ENCODE data around the gene CPPED1.

The CPPED1 gene

DNA sequence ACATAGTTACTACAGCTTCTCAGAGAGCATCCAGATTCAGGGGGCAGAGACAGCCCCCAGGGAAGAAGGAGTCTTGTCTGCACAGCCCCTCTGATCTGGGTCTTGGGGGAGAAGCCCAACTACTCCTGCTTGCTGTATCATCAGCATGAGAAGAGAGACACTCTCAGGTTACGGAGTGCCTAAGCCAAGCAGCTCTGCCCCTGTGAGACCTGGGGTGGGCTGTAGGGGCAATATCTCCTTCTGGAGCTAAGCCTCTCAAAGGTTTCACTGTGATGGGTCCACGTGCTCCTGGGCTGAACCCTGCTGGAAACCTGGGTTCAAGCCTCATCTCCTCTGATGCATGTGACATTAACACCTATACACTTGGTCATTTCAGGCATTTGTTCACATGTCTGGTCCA lies 123.2 kb downstream of the CPPED1 start:
- no peak for DNase-seq (ENCODE audit: low read depth)

DNA sequence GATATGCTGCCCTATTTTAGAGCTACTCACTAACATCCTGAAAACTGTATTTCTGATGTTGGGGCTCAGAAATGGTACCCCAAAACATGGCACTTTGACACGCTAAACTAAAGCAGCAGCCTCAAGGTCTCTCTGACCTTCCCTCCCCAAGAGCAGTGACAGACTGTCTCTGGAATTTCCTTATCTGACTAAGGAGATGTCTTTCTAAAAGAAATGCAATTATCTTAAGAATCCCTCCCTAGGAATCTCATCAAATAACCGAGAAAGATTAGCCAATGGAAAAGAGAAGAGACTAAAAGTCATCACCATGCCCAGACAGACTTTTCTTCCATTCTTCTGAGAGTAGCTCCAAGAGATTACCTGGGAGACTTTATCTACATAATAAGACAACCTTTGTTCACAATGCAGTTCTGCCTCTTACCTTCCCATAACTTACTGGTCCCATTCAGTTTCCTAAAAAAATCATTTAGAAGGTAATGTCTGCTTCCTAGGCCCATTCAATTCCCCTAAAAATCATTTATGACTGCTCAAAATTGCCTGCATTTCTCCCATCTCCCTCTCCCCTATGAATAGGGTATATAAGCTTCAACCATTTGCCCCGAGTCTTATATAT lies 123.9 kb downstream of the CPPED1 start:
- no peak for DNase-seq (ENCODE audit: low read depth)

DNA sequence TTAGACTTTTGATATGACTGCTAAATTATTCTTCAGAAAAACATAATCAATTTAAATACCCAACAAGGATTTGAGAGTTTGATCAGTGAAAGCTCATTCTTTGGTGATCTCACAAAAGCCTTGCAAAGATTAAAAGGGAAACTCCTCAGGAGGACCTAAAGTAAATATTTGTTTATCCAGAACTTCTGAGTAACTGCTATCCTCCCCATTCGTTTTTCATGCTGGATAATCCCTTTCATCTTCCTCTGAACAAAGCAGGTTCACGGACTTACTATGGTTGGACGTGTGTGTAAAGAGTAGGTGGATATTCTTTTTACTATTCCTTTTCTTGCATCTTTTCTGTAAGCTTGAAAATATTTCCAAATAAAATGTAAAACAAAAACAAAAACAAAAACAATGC lies 124.7 kb downstream of the CPPED1 start:
- DNase-seq (ENCODE audit: low read depth): no peak

DNA sequence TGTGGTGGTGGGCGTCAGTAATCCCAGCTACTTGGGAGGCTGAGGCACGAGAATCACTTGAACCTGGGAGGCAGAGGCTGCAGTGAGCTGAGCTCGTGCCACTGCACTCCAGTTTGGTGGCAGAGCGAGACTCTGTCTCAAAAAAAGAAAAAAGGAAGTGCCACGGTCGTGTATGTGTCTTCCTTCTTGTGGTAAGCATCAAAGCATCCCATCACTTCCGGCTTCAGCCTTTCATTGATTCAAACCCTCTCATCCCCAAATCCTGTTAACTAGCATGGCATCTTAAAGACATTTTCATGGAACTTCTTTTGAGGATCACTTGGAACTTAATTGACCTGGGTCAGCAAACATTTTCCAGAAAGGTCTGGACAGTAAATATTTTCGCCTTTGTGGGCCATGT lies 126.2 kb downstream of the CPPED1 start:
- DNase-seq (ENCODE audit: low read depth): no peak

DNA sequence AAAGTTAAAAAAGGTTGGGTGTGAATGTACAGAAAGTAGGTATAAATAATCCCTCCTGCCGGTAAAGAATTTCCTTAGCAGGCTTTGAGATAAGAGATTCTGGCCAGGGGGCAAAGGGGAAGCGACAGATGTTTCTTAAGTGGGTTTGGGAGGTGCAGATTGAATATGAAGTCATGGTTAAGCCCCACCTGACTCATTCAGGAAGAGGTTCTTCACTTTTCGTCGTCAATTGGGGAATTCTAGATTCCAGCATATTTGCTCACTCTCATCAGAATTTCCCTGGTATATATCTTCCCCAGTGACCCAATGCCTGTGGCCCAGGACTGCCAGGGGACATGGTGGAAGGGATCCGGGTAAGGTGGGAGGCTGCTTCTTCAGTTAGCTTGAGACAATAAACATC lies 127.8 kb downstream of the CPPED1 start:
- no peak for DNase-seq (ENCODE audit: low read depth)

DNA sequence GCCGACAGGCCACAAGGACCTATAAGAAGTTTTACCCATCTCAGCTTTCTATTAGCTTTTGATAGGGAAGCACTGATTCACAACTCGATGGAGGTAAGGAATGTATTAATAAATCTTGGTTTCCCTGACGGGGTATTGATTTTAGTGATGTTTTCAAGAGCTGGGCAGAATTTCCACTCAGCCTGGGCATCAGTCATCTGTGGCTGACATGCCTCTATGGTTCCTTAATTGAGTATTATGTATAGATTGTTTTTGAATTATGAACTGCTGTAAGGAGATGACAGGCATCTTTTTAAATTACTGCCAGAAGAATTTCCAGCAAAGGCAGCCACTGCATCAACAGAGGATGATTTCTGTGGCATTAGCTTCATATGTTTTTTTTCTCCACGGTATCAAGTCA lies 128.6 kb downstream of the CPPED1 start:
- no peak for DNase-seq (ENCODE audit: low read depth)

DNA sequence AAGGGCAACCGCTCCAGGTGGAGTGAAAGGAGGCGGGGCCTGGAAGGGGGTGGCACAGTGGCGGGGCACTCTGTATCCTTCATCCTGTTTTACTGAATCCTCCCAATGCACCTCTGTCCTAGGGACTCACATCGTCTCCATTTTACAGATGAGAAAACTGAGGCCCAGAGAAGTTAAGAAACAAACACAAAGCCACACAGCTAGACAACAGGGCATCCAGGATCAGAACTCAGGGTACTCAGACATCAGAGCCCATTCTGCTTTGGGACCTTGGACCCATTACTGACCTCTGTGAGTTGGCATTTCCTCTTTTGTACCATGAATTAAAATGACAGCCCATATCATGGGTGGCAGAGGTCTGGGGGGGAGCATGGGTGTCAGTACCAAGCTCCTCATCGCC lies 129.2 kb downstream of the CPPED1 start:
- DNase-seq (ENCODE audit: low read depth): no peak

DNA sequence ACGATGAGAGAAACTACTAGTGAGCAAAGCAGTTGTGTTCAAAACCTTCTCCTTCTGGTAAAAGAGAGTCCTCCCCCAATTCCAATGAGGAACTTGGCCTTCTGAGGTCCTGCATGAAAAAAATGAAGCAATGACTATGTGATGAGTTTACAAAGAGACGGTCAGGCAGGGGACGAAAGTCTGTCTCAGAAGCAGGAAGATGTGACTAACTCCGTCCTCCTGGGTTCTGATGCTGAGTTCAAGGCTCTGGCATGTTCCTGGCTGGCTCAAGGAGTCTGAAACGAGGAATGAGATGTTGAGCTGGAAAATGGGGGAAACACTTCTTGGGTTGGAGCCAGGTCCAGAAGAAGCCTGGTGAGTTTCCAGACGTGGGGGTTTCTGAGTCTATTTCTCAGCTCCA lies 129.6 kb downstream of the CPPED1 start:
- no peak for DNase-seq (ENCODE audit: low read depth)

DNA sequence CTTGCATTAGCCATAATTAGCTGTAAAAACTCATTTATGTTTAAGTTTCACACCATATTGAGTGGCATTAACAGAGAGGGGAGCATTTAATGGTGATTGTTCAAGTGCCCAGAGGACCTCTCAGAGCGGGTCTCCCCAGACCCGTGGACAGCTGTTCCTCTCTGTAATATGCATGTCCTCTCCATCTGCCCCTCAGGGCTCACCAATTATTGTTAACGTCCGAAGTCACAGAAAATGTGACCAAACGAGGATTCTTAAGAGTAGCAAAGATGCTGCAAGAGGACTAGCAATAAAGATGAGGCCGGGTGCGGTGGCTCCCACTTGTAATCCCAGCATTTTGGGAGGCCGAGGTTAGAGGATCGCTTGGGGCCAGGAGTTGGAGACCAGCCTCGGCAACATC lies 130.2 kb downstream of the CPPED1 start:
- DNase-seq (ENCODE audit: low read depth): no peak

DNA sequence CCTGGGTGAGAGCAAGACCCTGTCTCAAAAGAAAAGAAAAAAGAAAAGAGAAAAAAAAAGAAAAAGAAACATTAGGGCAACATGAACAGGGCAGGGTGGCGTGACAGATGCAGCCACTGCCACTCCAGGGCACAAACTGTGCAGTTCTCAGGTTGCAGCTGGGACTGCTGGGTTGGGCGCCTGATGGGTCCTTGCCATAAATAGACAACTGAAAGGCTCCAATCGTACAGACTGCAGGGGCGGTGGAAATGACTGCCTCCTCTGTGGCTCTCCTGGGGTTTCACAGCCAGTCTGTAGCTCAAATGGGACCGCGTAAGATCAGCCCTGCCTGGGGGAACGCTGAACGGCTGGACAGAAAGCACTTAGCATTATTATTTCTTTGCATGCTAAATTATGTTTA lies 130.7 kb downstream of the CPPED1 start:
- DNase-seq (ENCODE audit: low read depth): no peak

DNA sequence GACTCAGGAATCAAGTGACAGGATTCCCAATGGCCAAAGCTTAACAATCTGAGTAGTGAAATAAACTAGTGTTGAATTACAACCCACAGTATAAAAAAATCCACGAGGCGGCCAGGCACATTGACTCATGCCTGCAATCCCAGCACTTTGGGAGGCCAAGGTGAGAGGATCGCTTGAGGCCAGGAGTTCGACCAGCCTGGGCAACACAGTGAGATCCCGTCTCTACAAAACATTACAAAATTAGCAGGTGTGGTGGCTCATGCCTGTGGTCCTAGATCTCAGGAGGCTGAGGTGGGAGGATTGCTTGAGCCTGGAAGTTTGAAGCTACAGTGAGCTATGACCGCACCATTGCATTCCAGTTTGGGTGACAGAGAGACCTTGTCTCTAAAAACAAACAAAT lies 133.8 kb downstream of the CPPED1 start:
- no peak for DNase-seq (ENCODE audit: low read depth)

DNA sequence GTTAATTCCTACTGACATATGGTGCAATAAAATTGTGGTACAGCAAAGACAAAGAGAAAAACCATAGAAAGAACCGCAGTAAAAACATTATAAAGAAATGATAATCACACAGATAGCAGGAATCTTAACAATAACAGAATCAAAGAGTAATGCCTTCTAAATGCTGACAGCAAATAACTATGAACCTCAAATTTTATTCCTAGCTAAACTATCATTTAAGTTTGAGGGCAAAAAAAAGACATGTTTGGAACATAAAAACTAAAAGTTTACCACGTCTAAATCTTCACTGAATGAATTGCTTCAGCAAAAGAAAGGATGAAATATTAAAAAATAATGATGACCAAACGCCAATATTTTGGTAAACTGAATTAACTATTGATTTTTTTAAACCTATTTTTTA lies 135.8 kb downstream of the CPPED1 start:
- no peak for DNase-seq (ENCODE audit: low read depth)

DNA sequence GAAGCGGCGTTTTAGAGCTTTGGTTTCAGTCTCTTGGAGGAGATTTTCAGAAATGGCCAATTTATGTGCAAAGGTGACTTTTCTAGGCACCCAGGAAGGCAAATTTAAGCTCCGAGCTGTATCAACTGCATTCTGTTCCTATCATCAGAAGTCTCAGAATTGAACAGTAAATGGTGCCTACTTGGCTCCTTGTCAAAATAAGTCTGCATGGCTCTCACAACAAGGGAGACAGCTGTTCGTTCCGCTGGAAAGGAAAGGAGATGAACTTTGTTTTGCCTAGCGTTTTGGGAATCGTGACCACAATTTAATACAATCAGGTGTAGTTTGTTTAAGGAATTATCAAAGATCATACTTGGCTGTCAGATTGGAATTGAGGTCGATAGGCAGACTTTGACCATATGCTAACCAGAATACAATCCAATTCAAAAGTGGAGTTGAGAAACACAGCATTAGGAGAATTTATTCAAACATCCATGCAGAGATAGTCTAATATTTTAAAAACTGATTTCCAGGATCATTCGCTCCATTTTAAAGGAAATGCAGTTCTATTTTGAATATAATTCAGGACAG lies 139.4 kb downstream of the CPPED1 start:
- no peak for DNase-seq (ENCODE audit: low read depth)

DNA sequence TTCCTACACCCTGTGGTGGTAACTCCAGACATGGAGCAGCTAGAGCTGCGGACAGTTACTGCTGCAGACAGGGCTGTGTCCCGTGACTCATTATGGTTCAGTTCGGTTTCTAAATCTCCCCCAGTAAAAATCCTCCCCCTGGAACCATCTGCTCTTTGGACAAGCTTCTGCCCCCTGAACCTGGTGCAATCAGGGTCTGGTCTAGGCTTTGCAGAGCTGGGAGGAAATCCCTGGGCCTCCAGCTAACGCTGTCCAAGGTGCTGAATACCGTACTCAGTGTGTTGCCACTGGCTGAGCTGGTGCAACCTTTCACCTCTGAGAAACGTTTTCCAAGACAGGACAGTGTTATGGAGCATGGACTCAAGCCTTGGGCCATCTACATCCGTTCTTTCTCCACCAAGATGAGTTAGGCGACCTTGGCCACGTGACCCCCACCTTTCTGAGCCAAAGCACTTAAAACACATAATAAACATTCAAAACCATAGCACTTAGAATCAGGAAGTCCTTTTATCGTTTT lies 142.0 kb downstream of the CPPED1 start:
- no peak for DNase-seq (ENCODE audit: low read depth)

DNA sequence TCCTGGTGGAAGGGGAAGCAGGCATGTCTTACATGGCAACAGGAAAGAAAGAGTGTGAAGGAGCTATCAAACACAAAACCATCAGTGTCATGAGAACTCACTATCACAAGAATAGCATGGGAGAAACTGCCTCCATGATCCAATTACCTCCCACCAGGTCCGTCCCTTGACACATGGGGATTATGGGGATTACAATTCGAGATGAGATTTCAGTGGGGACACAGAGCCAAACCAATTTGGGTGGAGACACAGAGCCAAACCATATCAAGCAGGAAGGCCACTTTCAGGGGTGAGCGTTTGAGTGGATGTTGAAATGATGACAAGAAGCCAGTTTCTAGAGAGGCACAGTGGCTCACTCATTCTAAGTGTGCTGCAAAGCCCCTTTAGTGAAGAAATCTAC lies 143.8 kb downstream of the CPPED1 start:
- no peak for DNase-seq (ENCODE audit: low read depth)

DNA sequence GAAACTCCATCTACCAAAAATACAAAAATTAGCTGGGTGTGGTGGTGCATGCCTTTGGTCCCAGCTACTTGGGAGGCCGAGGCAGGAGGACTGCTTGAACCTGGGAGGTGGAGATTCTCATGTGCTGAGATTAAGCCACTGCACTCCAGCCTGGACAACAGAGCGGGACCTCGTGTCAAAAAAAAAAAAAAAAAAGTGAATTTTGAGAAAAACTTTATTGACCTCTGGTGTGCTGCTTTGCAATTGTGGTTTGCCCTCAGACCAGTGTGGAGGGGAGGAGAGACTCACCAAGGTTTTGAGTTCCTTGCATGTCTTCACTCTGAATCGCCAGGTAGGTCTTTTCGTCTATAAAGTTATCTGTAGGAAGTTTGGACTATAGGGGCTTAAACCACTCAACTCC lies 145.2 kb downstream of the CPPED1 start:
- DNase-seq (ENCODE audit: low read depth): no peak

DNA sequence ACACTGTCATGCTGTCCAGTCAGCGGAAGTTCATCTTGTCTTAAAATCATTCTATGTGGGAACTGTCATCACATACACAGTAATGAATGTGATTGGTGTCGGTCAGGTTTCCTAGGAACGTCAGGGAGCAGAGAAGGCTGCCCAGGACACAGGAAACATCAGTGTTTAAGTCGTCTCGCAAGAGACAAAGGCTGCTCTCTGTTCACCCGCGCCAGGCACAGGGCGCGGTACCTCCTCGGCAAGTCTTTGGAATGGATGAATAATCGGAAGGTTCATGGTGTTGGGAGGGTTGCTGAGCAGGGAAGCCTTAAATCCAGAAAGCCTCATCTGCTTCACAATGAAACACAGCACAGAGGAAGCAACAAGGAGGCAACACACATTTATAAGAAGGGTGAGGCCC lies 148.2 kb downstream of the CPPED1 start:
- no peak for DNase-seq (ENCODE audit: low read depth)

DNA sequence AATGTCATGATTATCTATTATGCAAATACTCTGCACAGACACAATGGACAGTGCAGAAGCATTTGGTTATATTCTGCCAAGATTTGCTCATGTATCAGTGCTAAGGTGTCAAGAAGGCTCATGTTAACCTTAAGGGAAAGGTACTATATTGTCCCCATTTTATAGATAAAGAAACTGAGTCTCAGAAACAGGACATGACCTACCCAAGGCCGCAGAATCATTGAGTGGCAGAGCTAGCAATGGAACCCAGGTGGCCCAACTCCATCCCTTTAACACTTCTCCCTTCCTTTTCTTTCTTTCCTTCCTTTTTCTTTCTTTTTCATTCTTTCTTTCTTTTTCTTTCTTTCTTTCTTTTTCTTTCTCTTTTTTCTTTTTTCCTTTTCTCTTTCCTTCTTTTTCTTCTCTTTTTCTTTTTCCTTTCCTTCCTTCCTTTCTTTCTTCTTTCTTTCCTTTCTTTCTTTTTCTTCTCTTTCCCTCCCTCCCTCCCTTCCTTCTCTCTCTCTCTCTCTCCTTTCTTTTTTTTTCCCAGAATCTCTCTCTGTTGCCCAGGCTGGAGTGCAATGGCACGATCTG lies 149.8 kb downstream of the CPPED1 start:
- no peak for DNase-seq (ENCODE audit: low read depth)

DNA sequence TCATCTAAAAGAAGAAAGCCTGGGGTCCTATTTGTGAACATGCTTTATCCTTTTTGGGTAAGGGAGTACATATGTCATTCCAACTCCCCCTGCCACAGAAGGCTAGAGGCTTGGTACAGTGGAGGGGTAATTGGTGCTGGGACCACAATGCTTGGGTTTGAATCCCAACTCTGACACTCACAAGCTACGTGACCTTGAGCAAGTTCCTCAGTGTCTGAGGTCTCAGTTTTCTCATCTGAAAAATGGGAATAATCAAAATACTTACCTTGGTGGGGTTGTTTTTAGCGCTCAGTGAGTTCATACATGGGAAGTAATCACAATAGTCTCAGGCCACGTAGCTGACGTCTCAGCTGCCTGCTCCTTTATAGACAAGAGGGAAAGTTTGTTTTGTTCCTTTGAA lies 150.8 kb downstream of the CPPED1 start:
- DNase-seq (ENCODE audit: low read depth): no peak

DNA sequence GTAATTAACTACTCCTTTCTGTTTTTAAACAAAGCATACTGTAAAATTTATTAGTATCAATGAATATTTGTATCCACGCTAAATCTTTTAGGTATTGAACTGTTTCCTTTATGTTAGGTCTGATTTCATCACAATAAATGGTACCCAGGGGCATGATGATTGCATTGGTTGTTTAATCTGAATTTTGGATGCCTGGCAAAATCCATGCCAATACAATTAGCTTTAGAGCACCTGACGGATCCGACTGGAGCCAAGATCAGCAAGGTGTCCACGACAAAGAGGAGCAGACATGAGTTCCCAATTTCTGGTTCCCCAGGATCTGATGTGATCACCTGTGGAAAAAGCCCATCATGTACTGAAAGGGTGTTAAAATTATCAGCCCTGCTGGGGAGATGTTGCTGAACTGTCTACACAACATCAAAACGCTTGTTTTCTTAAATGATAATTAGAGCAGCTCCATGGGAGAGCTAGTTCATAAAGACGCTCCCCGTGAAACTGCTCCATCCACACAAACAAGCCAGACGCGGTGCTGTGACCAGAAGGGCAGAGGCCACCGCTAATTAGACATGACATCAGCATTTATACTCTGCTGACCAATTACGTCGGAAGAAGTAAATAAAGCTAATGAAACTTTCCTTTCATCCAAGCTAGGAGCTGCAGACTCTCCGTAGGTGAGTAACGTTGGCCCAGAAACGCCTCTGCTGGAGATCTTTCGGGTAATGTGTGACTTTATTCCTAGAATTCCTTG lies 151.7 kb downstream of the CPPED1 start:
- DNase-seq (ENCODE audit: low read depth): no peak

DNA sequence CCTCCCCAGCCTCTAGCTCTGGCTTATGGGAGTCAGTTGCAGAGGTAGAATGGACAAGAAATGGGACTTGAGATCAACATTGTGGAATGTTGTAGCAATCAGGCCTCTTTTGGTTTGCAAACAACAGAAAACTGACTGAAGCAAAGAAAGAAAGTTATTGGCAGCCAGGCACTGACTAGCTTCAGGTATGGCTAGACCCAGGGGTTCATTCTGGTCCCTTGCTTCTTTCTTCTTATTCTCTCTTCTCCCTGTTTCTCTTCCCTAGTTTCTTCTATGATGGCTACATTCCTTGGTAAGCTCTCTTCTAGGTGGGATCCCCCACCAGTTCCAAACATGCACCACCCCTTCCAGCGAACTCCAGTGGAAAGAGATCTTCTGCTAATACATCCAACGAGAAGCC lies 154.3 kb downstream of the CPPED1 start:
- no peak for DNase-seq (ENCODE audit: low read depth)

DNA sequence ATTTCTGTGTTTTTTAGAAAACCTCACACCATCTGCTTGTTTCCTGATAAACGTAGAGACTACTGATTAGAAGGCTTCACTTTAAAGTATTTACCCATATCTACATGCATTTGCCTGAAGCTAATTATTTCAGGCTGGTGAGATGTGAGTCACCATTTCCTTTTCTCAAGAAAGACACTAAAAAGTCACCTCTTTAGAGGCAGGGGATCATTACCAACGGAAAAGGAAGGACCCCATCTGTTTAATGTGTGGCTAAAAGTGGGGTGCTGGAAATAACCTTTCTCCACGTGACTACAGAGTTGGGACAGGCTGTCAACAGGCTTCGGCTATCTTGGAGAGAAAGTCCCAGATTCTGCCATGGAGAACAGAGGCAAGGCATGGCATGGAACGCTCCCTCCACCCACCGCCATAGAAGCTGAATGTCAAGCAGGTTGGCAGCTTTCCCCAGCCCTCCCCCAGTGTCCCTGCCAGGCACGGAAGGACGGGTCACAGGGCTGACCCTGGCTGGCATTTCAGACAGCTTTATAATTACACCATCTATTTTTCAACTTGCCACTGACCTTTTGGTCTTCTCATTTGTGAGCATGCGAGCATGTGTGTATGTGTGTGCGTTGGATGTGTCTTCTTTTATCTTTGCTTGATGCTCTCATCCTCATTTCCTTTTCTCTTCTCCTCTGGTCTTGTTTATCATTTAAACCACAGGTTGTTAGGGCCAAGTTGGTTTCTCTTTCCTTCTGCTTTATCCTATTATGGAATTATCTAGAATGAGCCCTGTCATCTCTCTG lies 157.0 kb downstream of the CPPED1 start:
- no peak for DNase-seq (ENCODE audit: low read depth)

All from stimulated activated CD8-positive, alpha-beta memory T cell treated with anti-CD3 and anti-CD28 coated beads, Interleukin-15, amount 100 ng/mL, for 1 hour (primary cell).